GM19372 (cell line): ENCODE data around the gene SNX19.

Source experiments
- ATAC-seq: cut with Tn5 transposase; IDR thresholded peaks from one replicate; pipeline ENCODE4 v1.9.1; 2021; ENCODE audit warnings: mild to moderate bottlenecking, low read depth, moderate library complexity; ENCODE audit not compliant: unreplicated experiment

Gene SNX19

GRCh38 chr11:130849215-130849568 lies 67.1 kb downstream of the SNX19 start:
- ATAC-seq: no peak

GRCh38 chr11:130848361-130849214 lies 67.7 kb downstream of the SNX19 start:
- ATAC-seq: no peak

GRCh38 chr11:130847517-130847916 lies 68.8 kb downstream of the SNX19 start:
- no peak for ATAC-seq

- ATAC-seq: no peak
These were observed 69.7 kb downstream of the SNX19 start for GRCh38 chr11:130846606-130847005.

- ATAC-seq: no peak
These were observed 74.3 kb downstream of the SNX19 start for GRCh38 chr11:130842001-130842400.

- no peak for ATAC-seq
These were observed 75.6 kb downstream of the SNX19 start for GRCh38 chr11:130840679-130841078.

- no peak for ATAC-seq
These were observed 76.2 kb downstream of the SNX19 start for GRCh38 chr11:130839981-130840666.

- ATAC-seq: no peak
These were observed 79.1 kb downstream of the SNX19 start for GRCh38 chr11:130837194-130837593.

GRCh38 chr11:130834886-130835285 lies 81.4 kb downstream of the SNX19 start:
- ATAC-seq: no peak

- no peak for ATAC-seq
These were observed 83.5 kb downstream of the SNX19 start for GRCh38 chr11:130832566-130833425.

- no peak for ATAC-seq
These were observed 84.3 kb downstream of the SNX19 start for GRCh38 chr11:130831976-130832375.

- ATAC-seq: no peak
These were observed 84.8 kb downstream of the SNX19 start for GRCh38 chr11:130831506-130831905.

- no peak for ATAC-seq
These were observed 85.7 kb downstream of the SNX19 start for GRCh38 chr11:130830566-130830965.

GRCh38 chr11:130829920-130830511 lies 86.3 kb downstream of the SNX19 start:
- ATAC-seq: no peak

- no peak for ATAC-seq
These were observed 87.5 kb downstream of the SNX19 start for GRCh38 chr11:130828741-130829140.

- ATAC-seq: no peak
These were observed 88.6 kb downstream of the SNX19 start for GRCh38 chr11:130827451-130828377.

GRCh38 chr11:130826572-130826971 lies 89.7 kb downstream of the SNX19 start:
- no peak for ATAC-seq

- ATAC-seq: no peak
These were observed 90.3 kb downstream of the SNX19 start for GRCh38 chr11:130825983-130826382.

GRCh38 chr11:130825561-130825960 lies 90.7 kb downstream of the SNX19 start:
- no peak for ATAC-seq
